K562 (cell line): ENCODE results near the gene TSSK6. TPM values are rescaled to one million over a fixed set of nuclear protein-coding genes. Genes with fewer than 3 reads are reported as not detected.
A peak's percentile ranks its signal among the peaks of the same experiment; 100 is the strongest.

Source experiments
- ATF1 ChIP-seq, 2 experiments: fragments of 450-650 bp in 1 of 2; IDR thresholded peaks; 2 replicates each; pipeline ENCODE4 v1.6.1; 2016; ENCODE audit warnings: missing compliant biosample characterization in 1 of 2, missing genetic modification characterization in 1 of 2
- BCLAF1 ChIP-seq, 2 experiments: fragments of 450-650 bp in 1 of 2; IDR thresholded peaks; 2 replicates each; pipeline ENCODE4 v1.6.1; 2011 to 2017; ENCODE audit warnings: low read depth in 2 of 2, antibody characterized with exemption in 1 of 2, borderline replicate concordance in 1 of 2, low read length in 1 of 2, mild to moderate bottlenecking in 1 of 2, mixed read lengths in 1 of 2; ENCODE audit not compliant: control insufficient read depth in 1 of 2
- BRD4 ChIP-seq: fragments of 200-600 bp; sonication (generic); IDR thresholded peaks from 2 replicates; pipeline ENCODE4 v1.6.1; 2017; ENCODE audit warnings: inconsistent platforms
- CBX8 ChIP-seq: fragments of 200-600 bp; sonication (generic); IDR thresholded peaks from 2 replicates; pipeline ENCODE4 v1.6.1; 2012; ENCODE audit warnings: borderline replicate concordance, mixed run types, low read depth, mild to moderate bottlenecking, moderate library complexity, mixed read lengths, low read length, control low read depth, inconsistent platforms; ENCODE audit not compliant: poor library complexity, severe bottlenecking; ENCODE audit errors: extremely low read depth
- E2F3 ChIP-seq: fragments of 250-450 bp; sonication (Bioruptor Pico); IDR thresholded peaks from 2 replicates; pipeline ENCODE4 v1.4.0; 2020; ENCODE audit warnings: mild to moderate bottlenecking
- GABPB1 ChIP-seq: sonication (generic); formaldehyde crosslinking; IDR thresholded peaks from 2 replicates; pipeline ENCODE4 v1.8.0; 2022; ENCODE audit warnings: mild to moderate bottlenecking, missing genetic modification reagents
- ILF3 ChIP-seq: fragments of 450-650 bp; IDR thresholded peaks from 2 replicates; pipeline ENCODE4 v1.6.1; 2018; ENCODE audit warnings: antibody characterized with exemption, mild to moderate bottlenecking, moderate library complexity, borderline replicate concordance
- MXI1 ChIP-seq: IDR thresholded peaks from 2 replicates; pipeline ENCODE4 v1.6.1; 2011; ENCODE audit warnings: low read depth, mild to moderate bottlenecking, improper control_type of control experiment, low read length
- POU5F1 ChIP-seq: fragments of 150-350 bp; IDR thresholded peaks from 2 replicates; pipeline ENCODE4 v1.6.1; 2014; ENCODE audit warnings: borderline replicate concordance, low read length, low read depth, mild to moderate bottlenecking; ENCODE audit not compliant: partially characterized antibody
- PTTG1 ChIP-seq: fragments of 450-650 bp; IDR thresholded peaks from 2 replicates; pipeline ENCODE4 v1.6.1; 2016; ENCODE audit warnings: low read depth, mild to moderate bottlenecking, missing genetic modification characterization, missing compliant biosample characterization
- SAFB ChIP-seq: fragments of 200-400 bp; formaldehyde crosslinking; IDR thresholded peaks from 2 replicates; pipeline ENCODE4 v1.6.1; 2017; ENCODE audit warnings: low read depth, low read length, borderline replicate concordance
- TCF3 ChIP-seq: sonication (generic); formaldehyde crosslinking; IDR thresholded peaks from 2 replicates; pipeline ENCODE4 v1.4.0; 2020; ENCODE audit warnings: mild to moderate bottlenecking, missing genetic modification reagents
- TRIM24 ChIP-seq, 2 experiments: fragments of 450-650 bp; IDR thresholded peaks; 2 replicates each; pipeline ENCODE4 v1.6.1; 2016
- ZBTB11 ChIP-seq, 3 experiments: fragments of 200-800 bp in 1 of 3; fragments of 250-450 bp in 1 of 3; fragments of 450-650 bp in 1 of 3; sonication (Bioruptor Pico) in 1 of 3; sonication (Bioruptor generic) in 1 of 3; formaldehyde crosslinking in 1 of 3; IDR thresholded peaks; 2 replicates each; pipeline versions ENCODE4 v1.6.1 to v1.8.0; 2016 to 2022; ENCODE audit warnings: mild to moderate bottlenecking in 2 of 3, missing genetic modification characterization in 2 of 3, missing compliant biosample characterization in 1 of 3, moderate library complexity in 1 of 3
- ZNF12 ChIP-seq: sonication (generic); formaldehyde crosslinking; IDR thresholded peaks from 2 replicates; pipeline ENCODE4 v1.4.0; 2020; ENCODE audit warnings: mild to moderate bottlenecking, missing genetic modification reagents
- ZNF280B ChIP-seq: fragments of 250-450 bp; sonication (Bioruptor Pico); IDR thresholded peaks from 2 replicates; pipeline ENCODE4 v1.5.1; 2021; ENCODE audit warnings: mild to moderate bottlenecking
- ZNF699 ChIP-seq: fragments of 250-450 bp; sonication (Bioruptor Pico); IDR thresholded peaks from 2 replicates; pipeline ENCODE4 v1.8.0; 2021; ENCODE audit warnings: mild to moderate bottlenecking, moderate library complexity; ENCODE audit not compliant: insufficient replicate concordance
- polyA plus RNA-seq, 8 experiments: library from polyadenylated mRNA; depleted of rRNA in 4 of 8; stranded (reverse) in 5 of 8; unstranded in 3 of 8; fragments of >200 nt; fragmentation: Nextera tagmentation in 2 of 8; fragmentation: Illumina TruSeq in 1 of 8; extraction: Ambion mirVana in 2 of 8; extraction: Trizol in 1 of 8; gene quantifications; 2 replicates each; pipeline versions ENCODE4 v1.2.1 to v1.2.3, GENCODE V29; 2011 to 2014; ENCODE audit warnings: inconsistent platforms in 1 of 8, missing spikeins in 1 of 8
- total RNA-seq, 7 experiments: library from RNA; depleted of rRNA in 6 of 7; stranded (reverse); fragments of >200 nt in 6 of 7; fragmentation: Illumina TruSeq in 2 of 7; extraction: Trizol in 2 of 7; gene quantifications; 2 replicates each; pipeline versions ENCODE4 v1.2.1 to v1.2.3, GENCODE V29; 2011 to 2021; ENCODE audit warnings: low replicate concordance in 1 of 7

Gene TSSK6
- total and polyA plus RNA-seq, 9 of the 15 experiments (the other 6 are each of a cell fraction or from before 2014, with no cell fraction given) = 0.21 to 2.6 (median 1.5) TPM; not detected in 3

- TF ChIP-seq ZBTB11 (CRISPR knock-in tag; IDR thresholded peaks at IDR 0.05) = peak; percentile 57 to 96 (median 71); a peak in 5 of 6 replicates
- no peak for TF ChIP-seq ATF1 (CRISPR knock-in tag; IDR thresholded peaks at IDR 0.05)
- TF ChIP-seq ATF1 (tag; IDR thresholded peaks at IDR 0.05) = peak; percentile 88
- TF ChIP-seq TRIM24 (IDR thresholded peaks at IDR 0.05) = 0 out of 4 replicates have a peak, but pooled peaks of 1 of the 2 experiments have one; percentile 45
- peak; percentile 99 for TF ChIP-seq GABPB1 (CRISPR knock-in tag)
- TF ChIP-seq E2F3 (CRISPR knock-in tag) = peak; percentile 75; the same call in 1 of the 2 replicates
- TF ChIP-seq TCF3 = peak; percentile 19; the same call in 1 of the 2 replicates
- no peak; the same call in 1 of the 2 replicates for TF ChIP-seq ILF3
- no peak for TF ChIP-seq ZNF280B (CRISPR knock-in tag)
- TF ChIP-seq BCLAF1 (IDR thresholded peaks at IDR 0.05; ENCODE audit: borderline replicate concordance in 1 of 2, control insufficient read depth in 1 of 2, low read depth in 2 of 2, low read length in 1 of 2) = no peak
- peak; percentile 49 for TF ChIP-seq POU5F1
- TF ChIP-seq MXI1 = peak; percentile 57; the same call in 1 of the 2 replicates
- TF ChIP-seq CBX8 = no peak
- no peak for TF ChIP-seq ZNF12 (CRISPR knock-in tag)
- TF ChIP-seq PTTG1 (tag) = no peak
- peak; percentile 53; the same call in 1 of the 2 replicates for TF ChIP-seq BRD4
- no peak for TF ChIP-seq SAFB
- TF ChIP-seq ZNF699 (CRISPR knock-in tag) = no peak
These were observed 533 bp upstream of the TSSK6 start, which contains the start of gene NDUFA13 (continued) for GRCh38 chr19:19515642-19516519.
